PC-9 (cell line): ENCODE measurements around the gene TMEM51.

Experiments used
- EZH2 ChIP-seq: fragments of 200-600 bp; sonication (generic); IDR thresholded peaks from 2 replicates; pipeline ENCODE4 v1.8.0; 2017; ENCODE audit warnings: antibody characterized with exemption, low read depth
- TF ChIP-seq, protein P1 (sequence below): fragments of 200-600 bp; sonication (generic); conservative IDR thresholded peaks from 2 replicates; pipeline ENCODE4 v1.6.1; 2017; ENCODE audit warnings: mixed run types, antibody characterized with exemption, mild to moderate bottlenecking, moderate library complexity

DNA sequence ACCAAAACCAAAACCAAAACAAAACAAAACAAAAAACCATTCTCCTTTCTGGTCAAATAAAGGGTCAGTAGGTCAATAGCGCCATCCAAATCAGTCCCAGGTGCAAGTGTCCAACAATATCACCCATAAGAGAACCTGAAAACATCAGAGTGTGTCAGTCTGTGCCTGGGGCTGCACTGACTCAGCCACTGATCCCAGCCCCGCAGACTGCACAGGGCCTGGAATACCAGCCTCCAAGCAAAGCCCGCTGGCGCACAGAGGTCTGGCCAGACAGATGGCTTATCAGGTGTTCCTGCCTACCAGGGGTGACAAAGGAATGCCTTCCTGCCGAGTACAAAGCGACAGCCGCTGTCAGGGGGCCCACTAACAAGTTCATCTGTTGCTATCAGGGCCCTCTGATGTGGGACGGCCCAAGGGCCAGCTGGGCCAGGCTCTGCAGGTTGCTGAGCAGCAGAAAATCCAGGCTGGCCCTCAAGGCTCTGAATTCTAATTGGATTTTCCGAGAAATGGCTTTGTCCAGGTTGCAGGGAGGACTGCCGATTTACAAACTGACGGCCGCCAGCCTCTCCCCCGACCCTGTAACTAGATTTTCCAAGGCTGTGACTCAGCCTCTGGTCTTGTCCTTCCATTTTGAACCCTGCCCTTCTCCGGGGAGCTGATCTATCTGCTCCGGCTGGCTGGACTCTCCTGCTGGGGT lies 13.7 kb upstream of the TMEM51 start:
- TF ChIP-seq, protein P1, sequence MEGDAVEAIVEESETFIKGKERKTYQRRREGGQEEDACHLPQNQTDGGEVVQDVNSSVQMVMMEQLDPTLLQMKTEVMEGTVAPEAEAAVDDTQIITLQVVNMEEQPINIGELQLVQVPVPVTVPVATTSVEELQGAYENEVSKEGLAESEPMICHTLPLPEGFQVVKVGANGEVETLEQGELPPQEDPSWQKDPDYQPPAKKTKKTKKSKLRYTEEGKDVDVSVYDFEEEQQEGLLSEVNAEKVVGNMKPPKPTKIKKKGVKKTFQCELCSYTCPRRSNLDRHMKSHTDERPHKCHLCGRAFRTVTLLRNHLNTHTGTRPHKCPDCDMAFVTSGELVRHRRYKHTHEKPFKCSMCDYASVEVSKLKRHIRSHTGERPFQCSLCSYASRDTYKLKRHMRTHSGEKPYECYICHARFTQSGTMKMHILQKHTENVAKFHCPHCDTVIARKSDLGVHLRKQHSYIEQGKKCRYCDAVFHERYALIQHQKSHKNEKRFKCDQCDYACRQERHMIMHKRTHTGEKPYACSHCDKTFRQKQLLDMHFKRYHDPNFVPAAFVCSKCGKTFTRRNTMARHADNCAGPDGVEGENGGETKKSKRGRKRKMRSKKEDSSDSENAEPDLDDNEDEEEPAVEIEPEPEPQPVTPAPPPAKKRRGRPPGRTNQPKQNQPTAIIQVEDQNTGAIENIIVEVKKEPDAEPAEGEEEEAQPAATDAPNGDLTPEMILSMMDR = no peak
- TF ChIP-seq EZH2 = no peak
